ENCODE measurements around the gene MST1.

DNA sequence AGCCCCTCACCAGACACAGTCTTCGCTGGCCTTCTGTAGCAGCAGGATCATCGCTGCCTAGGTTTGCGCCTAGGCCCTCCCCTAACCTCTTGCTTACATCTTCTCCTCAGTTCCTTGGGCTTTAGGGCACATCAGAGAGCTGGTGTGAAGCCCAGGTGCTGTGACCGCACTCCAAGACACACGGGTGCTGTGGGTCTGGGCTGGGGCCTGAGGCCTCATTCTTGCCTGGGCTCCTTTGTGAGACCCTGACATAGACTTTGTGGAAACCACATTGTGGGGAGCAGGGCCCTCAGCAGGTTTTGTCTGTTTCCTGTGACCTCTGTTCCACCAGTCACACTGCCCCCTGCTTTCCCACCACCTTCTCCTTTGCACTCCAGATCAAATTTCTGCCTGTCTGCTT is 22.2 kb upstream of the MST1 start:
- TF ChIP-seq CTCF (IDR thresholded peaks at IDR 0.05): no peak
- TF ChIP-seq POLR2A (IDR thresholded peaks at IDR 0.05): no peak
- no peak for TF ChIP-seq EP300 (IDR thresholded peaks at IDR 0.05)
- TF ChIP-seq POLR2AphosphoS5 (IDR thresholded peaks at IDR 0.05): no peak
